LNCaP clone FGC (cell line): ENCODE data around the gene SEC22A.

Experiments
- DNase-seq: peaks from one replicate; pipeline ENCODE4 v3.0.0-alpha.2; 2011; ENCODE audit warnings: low read depth
- H3K4me3 ChIP-seq: 2 replicates; pipeline ENCODE4 v1.5.1; 2011; ENCODE audit warnings: mild to moderate bottlenecking, low read depth, low read length, control low read depth
- TF ChIP-seq, protein P1 (sequence below): IDR thresholded peaks from 2 replicates; pipeline ENCODE4 v1.5.1; 2012; ENCODE audit warnings: mild to moderate bottlenecking; ENCODE audit not compliant: control insufficient read depth, insufficient read depth; ENCODE audit errors: extremely low read depth

SEC22A gene

DNA sequence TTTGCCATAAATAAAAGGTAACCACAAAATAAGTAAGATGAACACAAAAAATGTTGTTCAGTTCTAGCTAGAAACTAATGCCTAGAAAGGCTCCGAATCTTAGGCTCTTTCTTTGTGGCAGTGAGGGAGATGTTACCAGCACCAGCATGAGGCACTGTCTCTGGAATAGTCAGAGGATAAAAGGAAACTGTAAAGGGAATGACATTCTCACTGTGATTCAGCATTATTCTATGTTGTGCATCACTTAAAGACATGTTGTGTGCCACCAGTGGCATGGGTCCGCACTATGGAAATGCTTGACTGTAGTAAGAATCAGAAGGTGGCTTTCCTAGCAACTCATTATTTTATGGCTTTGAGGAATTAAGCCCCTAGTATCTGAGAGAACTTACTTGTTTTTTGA lies 70.8 kb downstream of the SEC22A start:
- DNase-seq: no peak
- H3K4me3 ChIP-seq: no peak overlapping the region
- TF ChIP-seq, protein P1, sequence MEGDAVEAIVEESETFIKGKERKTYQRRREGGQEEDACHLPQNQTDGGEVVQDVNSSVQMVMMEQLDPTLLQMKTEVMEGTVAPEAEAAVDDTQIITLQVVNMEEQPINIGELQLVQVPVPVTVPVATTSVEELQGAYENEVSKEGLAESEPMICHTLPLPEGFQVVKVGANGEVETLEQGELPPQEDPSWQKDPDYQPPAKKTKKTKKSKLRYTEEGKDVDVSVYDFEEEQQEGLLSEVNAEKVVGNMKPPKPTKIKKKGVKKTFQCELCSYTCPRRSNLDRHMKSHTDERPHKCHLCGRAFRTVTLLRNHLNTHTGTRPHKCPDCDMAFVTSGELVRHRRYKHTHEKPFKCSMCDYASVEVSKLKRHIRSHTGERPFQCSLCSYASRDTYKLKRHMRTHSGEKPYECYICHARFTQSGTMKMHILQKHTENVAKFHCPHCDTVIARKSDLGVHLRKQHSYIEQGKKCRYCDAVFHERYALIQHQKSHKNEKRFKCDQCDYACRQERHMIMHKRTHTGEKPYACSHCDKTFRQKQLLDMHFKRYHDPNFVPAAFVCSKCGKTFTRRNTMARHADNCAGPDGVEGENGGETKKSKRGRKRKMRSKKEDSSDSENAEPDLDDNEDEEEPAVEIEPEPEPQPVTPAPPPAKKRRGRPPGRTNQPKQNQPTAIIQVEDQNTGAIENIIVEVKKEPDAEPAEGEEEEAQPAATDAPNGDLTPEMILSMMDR: no peak

DNA sequence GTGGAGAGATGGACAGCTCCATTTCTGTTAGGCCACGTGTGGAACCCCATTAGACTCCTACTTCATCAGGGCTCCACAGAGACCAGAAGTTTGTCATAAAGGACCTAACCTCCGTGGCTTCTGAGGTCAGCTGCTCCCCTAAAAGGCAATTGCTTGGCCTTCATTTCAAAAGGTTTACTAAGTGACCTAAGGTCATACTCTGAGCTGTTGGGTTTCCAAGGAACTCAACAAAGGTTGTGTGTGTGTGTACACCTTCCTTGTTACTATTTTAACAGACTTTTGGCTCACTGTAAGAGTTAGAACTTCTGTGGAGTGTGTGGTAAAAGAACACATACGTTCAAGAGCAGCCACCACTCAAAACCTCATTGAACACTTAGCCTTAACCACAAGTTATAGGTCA lies 73.9 kb downstream of the SEC22A start:
- TF ChIP-seq, protein P1: no peak
- no peak for DNase-seq
- H3K4me3 ChIP-seq: no peak overlapping the region

DNA sequence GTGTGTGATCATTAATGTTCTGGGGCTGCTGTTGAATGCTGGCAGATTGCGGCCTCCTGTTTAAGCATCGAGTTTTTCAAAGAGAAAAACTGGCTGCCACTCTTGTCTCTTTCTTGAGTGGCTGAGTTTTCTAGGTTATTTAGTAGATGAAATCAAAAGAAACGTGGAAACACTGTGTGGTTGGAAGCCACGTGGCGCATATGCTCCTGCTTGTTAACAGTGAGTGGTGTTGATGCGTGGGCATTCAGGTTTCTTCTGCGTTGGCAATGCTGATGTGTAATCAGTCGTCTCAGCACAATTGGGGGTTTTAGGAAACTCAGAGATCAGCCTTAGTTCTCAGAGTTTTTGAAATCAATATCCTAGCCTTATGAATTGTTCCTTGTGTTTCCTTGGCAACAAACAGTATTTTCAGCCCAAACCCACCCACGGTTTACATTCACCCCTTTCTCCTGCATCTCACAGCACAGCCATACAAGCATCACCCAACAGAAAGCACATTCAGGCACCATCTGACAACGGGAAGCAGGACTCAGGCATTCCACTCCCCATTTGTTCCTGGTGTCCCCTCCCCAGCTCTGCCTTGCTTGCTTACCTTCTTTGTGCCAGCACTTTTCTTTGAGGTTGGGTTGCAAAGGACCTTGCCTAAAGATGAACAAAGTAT lies 74.7 kb downstream of the SEC22A start:
- no peak overlapping the region for H3K4me3 ChIP-seq
- TF ChIP-seq, protein P1: no peak
- DNase-seq: no peak

DNA sequence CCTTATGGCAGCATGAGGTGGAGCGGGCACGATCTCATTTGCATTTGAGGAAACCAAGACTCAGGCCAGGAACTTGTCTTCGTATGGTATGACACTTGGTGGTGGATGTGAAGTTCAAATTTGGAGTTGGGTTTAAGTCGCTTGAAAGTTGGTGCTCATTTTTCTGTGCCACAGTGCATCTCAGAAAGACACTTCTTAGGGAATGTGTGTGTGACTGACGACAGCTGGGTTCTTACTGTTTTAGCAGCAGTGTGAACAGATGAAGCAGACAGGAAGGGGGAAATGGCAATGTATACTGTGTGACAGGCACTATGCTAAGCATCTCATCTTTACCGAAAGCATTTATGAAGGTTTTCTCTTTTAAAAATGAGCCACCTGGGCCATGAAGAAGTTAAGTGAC lies 75.4 kb downstream of the SEC22A start:
- DNase-seq: no peak
- TF ChIP-seq, protein P1: no peak
- H3K4me3 ChIP-seq: no peak overlapping the region

DNA sequence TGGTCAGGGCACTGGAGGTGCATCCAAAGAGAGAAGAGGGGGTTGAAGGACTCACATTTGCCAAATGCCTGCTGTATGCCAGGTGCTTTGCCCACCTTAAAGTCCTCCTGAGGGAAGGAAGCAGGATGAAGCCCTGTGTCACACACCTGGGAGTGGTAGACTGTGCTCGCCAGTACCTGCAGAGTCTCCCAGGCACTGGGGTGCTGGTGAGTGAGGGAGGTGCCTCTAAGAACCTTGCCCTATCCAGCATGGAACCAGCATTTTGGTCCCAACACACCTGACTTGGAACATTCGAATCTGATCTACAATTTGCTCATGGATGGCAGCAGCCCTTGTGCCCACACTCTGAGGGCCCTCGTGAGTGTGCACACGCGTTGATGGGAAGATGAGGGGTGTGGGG lies 76.7 kb downstream of the SEC22A start:
- TF ChIP-seq, protein P1: no peak
- no peak overlapping the region for H3K4me3 ChIP-seq
- no peak for DNase-seq

DNA sequence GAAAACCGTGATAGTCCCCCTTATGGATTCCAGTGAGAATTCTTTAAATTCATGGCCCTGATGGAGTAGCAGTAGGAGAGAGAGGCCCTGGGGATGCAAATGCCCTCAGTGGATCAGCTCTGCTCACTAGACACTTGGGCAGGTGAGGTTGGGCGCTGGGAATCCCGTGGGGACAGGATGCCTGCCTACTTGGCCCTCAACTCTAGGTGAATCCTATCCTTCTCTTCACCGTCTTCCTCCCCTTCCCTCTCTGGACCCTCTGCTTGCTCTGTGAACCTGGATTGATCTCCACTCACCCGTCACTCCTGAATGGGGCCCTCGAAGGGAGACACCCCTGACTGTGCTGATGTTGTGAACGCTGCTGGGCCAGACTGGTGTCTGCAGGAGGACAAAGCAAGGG lies 77.4 kb downstream of the SEC22A start:
- TF ChIP-seq, protein P1: no peak
- no peak for DNase-seq

DNA sequence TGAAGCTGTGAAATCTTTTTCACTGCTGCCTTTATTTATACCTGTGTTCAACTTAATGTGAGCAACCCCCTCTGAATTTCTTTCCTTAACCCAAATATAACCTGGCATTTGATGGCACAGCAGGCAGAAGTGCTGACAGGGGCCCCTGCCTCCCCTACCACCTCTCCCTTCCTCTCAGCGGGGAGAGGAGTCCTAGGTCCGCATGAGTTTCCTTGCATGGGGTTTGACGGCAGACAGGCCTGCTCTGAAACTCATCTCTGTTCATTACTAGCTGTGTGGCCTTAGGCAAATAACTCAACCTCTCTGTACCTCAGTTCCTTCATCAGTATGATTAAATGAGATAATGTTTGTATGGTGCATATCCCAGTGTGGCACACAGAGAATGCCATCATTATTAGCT lies 79.7 kb downstream of the SEC22A start:
- H3K4me3 ChIP-seq: no peak overlapping the region
- no peak for DNase-seq
- TF ChIP-seq, protein P1: no peak

More for the DNA sequence above, 77.4 kb downstream of the SEC22A start:
- no peak overlapping the region for H3K4me3 ChIP-seq
